ENCODE measurements around the gene TMEM213.

TMEM213 gene

GRCh38 chr7:138829335-138829734, 31.5 kb downstream of the TMEM213 start:
- TF ChIP-seq CTCF (conservative IDR thresholded peaks at IDR 0.05), result no peak
- H3K27ac ChIP-seq, result no peak overlapping the region

DNA sequence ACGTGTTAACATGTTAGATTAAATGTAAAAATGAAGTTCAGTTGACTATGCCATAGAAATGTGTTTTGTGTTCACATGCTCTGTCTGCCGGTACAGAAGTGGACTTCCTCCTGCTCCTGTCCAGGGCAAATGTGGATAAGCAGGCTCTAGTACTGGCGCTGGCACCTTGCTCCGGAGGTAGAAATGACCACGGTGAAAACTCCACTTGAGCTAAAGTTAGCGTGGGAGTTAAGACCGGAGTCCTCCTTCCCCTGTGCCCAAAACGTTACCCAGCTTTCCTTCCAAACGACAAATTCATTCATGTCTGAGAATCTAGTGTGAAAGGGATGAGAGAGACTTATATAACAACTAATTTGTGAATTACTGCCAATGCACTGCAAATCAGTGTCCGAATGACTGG, 35.2 kb downstream of the TMEM213 start:
- TF ChIP-seq CTCF (conservative IDR thresholded peaks at IDR 0.05), result no peak
- H3K27ac ChIP-seq, result no peak overlapping the region

DNA sequence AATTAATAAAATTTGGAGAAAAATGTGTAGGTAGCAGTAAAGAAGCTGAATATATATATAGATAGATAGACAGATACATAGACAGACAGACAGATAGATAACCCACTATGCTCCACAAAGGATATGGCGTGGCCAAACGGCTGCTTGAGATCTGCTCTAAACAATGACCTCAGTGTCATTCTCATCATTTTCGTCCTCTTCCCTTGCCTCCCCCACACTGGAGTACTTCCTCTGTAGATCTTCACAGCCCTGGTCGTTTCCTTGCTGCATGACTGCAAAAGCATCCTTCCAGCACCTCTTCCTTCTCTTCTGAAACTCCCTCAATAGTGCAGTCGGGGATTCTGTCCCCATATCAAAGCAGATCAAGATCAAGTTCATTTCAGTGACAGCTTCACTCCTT, 35.8 kb downstream of the TMEM213 start:
- TF ChIP-seq CTCF (conservative IDR thresholded peaks at IDR 0.05), result no peak
- no peak overlapping the region for H3K27ac ChIP-seq

- TF ChIP-seq CTCF (conservative IDR thresholded peaks at IDR 0.05), result no peak
- no peak overlapping the region for H3K27ac ChIP-seq
Observed at GRCh38 chr7:138834583-138834982, 36.8 kb downstream of the TMEM213 start.

DNA sequence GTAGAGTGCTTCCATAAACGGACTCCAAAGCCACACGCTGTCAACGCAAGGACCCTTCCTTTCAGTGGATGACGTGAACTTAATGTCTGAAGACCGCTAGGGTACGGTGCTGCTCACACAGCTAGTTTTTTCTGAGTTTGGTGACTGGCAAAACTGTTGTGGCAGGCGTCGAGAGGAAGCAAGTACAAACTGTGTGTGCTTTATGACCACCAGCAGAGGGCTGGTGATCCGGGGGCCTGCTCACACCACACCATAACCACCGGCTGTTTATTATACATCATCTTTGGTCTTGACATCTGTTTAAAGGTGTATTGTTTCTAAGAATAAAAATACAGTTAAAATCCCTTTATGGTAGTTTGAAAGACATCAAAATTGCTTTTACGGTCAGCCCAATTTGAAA, 37.3 kb downstream of the TMEM213 start:
- no peak overlapping the region for H3K27ac ChIP-seq
- no peak for TF ChIP-seq CTCF (conservative IDR thresholded peaks at IDR 0.05)

- TF ChIP-seq CTCF (conservative IDR thresholded peaks at IDR 0.05), result no peak
- H3K27ac ChIP-seq, result no peak overlapping the region
Observed at GRCh38 chr7:138837627-138838026, 39.8 kb downstream of the TMEM213 start.

DNA sequence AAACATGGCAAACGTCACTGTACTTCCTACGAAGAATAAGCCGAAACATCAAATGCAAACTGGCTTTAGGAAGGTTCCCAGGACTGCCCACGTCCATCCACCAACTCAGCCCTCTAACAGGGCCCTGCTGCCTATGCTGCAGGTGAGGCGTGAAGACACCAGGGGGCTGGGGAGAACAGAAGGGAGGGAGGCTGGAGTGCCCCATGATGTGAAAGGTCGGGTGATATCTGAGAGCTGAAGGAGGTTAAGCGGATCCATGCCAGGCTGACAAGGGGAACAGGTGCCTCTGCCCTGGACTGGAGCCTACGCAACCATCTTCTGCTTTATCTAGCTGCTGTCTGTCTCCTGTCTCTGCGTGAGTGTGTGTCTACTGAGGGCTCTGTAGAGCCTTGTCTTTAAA, 40.4 kb downstream of the TMEM213 start:
- no peak for TF ChIP-seq CTCF (conservative IDR thresholded peaks at IDR 0.05)
- no peak overlapping the region for H3K27ac ChIP-seq

DNA sequence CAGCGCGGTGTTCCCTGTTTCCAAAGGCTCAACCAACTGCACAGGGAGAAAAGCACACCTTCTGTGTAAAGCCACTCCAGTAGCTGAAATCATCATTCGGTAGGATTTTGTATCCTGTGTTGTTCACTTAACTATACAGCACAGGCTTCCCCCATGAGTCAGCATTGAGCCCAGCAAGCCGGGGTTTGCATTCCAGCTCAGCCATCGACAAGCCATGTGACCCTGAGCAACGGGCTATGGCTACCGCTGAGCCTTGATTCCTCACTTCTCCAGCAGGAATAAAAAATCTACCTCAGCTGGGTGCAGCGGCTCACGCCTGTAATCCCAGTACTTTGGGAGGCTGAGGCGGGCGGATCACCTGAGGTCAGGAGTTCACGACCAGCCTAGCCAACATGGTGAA, 44.3 kb downstream of the TMEM213 start:
- H3K27ac ChIP-seq, result no peak overlapping the region
- no peak for TF ChIP-seq CTCF (conservative IDR thresholded peaks at IDR 0.05)

Data from VCaP (cell line).